Bronchial epithelial cell (primary cell): ENCODE measurements around the gene YTHDC1. TPM values are rescaled to one million over a fixed set of nuclear protein-coding genes. Genes with fewer than 3 reads are reported as not detected.

Experiments used
- DNase-seq: peaks from one replicate; pipeline ENCODE4 v3.0.0-alpha.2; 2010; ENCODE audit warnings: low read depth
- FAIRE-seq: peaks from 2 replicates; lab custom pipeline; 2011; peaks lifted over from hg19 to GRCh38; lab: Jason Lieb, UNC
- H3K27me3 ChIP-seq: 2 replicates; pipeline ENCODE4 v1.5.1; 2011; ENCODE audit warnings: low read length; ENCODE audit not compliant: control insufficient read depth, insufficient read depth
- H3K36me3 ChIP-seq: 2 replicates; pipeline ENCODE4 v1.5.1; 2011; ENCODE audit warnings: low read length; ENCODE audit not compliant: control insufficient read depth, insufficient read depth
- H3K4me3 ChIP-seq: 2 replicates; pipeline ENCODE4 v1.5.1; 2011; ENCODE audit warnings: mild to moderate bottlenecking, low read depth, low read length, control low read depth
- total RNA-seq: library from RNA; depleted of rRNA; stranded (reverse); fragments of >200 nt; gene quantifications from 2 replicates; pipeline ENCODE4 v1.2.1, GENCODE V29; 2014
- TF ChIP-seq, protein P1 (sequence below): IDR thresholded peaks from 2 replicates; pipeline ENCODE4 v1.5.1; 2011; ENCODE audit warnings: mild to moderate bottlenecking, moderate library complexity, low read length, control low read depth, inconsistent platforms; ENCODE audit not compliant: insufficient read depth, severe bottlenecking

YTHDC1 gene
- total RNA-seq, 1 donor from 2014 or later: 44.5 TPM

DNA sequence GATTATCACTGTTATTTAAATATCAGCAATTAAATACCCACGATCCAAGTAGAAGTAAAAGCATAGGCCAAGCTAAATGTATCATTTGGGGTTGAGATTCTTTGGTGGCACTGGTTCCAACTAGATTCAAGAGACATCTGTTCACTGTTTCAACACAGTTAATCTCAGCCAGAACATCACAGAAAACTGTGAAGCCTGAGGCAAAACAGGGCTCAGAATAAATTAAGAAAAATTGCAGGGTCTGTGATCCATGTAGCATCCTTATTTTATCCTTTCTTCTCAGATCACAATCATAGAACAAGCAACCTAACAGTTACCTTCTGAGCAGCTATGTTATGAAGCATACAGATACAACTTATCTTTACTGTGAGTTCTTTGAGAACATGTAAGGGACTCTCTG, 23.7 kb downstream of the YTHDC1 start:
- TF ChIP-seq, protein P1, sequence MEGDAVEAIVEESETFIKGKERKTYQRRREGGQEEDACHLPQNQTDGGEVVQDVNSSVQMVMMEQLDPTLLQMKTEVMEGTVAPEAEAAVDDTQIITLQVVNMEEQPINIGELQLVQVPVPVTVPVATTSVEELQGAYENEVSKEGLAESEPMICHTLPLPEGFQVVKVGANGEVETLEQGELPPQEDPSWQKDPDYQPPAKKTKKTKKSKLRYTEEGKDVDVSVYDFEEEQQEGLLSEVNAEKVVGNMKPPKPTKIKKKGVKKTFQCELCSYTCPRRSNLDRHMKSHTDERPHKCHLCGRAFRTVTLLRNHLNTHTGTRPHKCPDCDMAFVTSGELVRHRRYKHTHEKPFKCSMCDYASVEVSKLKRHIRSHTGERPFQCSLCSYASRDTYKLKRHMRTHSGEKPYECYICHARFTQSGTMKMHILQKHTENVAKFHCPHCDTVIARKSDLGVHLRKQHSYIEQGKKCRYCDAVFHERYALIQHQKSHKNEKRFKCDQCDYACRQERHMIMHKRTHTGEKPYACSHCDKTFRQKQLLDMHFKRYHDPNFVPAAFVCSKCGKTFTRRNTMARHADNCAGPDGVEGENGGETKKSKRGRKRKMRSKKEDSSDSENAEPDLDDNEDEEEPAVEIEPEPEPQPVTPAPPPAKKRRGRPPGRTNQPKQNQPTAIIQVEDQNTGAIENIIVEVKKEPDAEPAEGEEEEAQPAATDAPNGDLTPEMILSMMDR: no peak
- Histone ChIP-seq H3K27me3 (no peaks in the 10 kb centered on the region), H3K4me3 (no peak overlapping the region), H3K36me3 (peaks cover 11% of the 10 kb centered on the region)
- no peak for DNase-seq
- FAIRE-seq: no peak

DNA sequence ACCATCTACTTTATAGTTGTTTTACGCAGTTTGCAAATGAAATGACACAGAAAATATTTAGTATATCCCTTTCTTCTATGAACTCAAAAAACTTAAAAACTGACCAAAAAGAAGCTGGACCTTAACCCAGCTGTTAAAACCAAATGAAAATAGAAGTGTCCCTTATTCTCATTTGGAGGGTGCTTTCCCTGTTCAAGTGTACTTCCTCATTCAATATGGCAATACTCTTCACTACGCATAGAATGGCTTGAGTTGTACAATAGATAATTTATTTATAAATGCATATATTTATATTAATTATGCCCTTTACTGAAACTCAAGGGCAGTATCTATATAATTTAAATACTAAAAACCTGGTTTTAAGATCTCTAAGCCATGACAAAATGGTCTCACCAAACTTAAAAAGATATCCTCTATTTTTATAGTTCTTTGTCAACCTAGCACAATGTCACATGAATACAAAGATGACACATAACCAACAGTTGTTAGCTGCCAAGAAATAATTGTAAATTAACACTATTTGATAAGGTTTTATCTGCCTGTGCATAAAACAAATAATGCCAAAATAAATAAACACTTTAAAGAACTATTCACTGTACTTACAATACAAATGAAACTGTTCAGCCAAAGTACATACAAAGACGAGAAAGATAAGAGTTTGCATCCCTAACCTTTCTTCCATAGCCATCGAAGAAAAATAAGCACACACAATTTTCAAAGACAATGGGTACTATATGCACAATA, 25.2 kb downstream of the YTHDC1 start:
- FAIRE-seq: no peak
- no peak overlapping the region for H3K4me3 ChIP-seq
- H3K27me3 ChIP-seq: no peaks in the 10 kb centered on the region
- DNase-seq: no peak
- TF ChIP-seq, protein P1: no peak
- H3K36me3 ChIP-seq: peaks cover 11% of the 10 kb centered on the region

DNA sequence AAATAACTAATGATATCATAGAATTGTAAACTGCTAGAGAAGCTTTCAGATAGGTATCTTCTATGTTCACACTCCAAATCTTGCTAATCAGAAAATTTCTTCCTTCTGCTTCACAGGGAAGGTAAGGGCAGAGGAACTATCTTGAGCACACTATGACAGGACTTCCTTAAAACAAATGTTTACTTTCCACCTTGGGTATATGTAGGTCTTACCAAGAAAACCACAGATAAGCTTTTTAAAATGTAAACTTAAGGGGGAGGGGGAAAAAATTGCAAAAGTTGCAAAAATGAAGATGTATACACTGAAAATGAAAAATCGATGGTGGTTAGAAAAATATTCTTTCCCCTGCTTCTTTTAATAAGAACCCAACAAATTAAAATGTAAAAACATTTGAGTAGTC, 30.9 kb downstream of the YTHDC1 start:
- TF ChIP-seq, protein P1: no peak
- peaks cover 15% of the 10 kb centered on the region for H3K36me3 ChIP-seq
- DNase-seq (no peak), FAIRE-seq (no peak)
- no peak overlapping the region for H3K4me3 ChIP-seq
- no peaks in the 10 kb centered on the region for H3K27me3 ChIP-seq

DNA sequence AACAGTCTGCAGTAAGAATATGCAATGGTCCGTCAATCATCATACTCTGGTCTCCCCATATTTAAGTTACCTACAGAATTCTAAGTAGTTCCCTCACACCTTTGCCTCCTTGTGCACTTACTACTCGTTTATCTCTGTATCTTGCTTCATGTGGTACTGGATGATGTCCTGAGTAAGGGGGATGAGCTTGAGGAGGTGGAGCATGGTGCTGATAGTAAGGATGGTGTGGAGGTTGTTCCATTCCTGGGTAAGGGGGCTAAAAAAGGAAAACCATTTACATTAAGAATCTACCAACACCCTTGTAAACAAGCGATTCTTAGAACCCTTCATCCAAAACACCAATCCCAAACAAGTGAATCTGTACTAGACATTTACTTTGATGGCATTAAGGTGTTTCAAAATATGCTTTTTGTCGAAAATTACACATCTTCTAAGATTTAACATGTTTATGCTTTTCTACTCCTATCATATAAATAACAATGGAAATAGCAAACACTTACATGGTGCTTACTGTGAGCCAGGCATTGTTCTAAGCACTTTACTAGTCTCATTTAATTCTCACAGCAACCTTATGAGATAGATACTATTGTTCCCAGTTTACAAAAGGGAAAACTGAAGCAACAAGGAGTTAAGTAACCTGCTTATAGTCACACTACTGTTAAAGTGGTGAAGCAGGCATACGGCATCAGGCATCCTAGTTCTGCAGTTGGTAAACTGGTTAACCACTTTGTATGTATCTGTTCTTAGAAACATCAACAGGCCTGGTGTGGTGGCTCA, 33.5 kb downstream of the YTHDC1 start:
- no peak overlapping the region for H3K4me3 ChIP-seq
- FAIRE-seq (peak; percentile 18), DNase-seq (no peak)
- TF ChIP-seq, protein P1: no peak
- peaks cover 11% of the 10 kb centered on the region for H3K36me3 ChIP-seq
- H3K27me3 ChIP-seq: no peaks in the 10 kb centered on the region

DNA sequence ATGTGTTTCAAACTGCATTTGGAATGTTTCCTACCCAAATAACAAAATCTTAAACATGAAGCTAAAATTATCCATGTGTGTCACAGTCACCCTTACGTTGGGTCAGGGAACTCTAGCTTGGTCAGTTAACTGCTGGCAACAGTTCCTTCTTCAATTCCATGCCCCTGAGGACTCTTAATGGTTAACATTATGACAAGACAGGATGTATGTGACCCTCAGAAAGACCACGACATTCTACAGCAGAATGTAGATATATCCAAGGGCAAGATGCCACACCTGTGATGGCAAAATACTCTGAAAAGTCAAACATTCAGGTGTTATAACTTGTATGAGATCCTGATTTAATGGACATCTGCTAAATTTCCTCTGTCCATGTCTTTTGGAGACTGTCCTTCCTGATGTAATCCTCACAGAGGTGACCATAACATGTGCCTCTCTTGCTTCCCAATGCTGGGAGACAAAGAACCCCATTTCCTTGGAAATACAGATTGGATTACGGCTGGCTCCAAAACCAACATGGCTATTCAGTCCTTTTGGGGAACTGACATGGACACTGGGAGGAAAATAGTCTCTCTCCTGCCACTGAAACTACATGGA, 39.1 kb downstream of the YTHDC1 start:
- Histone ChIP-seq H3K36me3 (peaks cover 1% of the 10 kb centered on the region), H3K4me3 (no peak overlapping the region), H3K27me3 (no peaks in the 10 kb centered on the region)
- FAIRE-seq: no peak
- no peak for DNase-seq
- TF ChIP-seq, protein P1: no peak
